Skeletal muscle tissue (tissue), 4 donors: ENCODE data around the gene OSBP2. TPM values are rescaled to one million over a fixed set of nuclear protein-coding genes. Genes with fewer than 3 reads are reported as not detected.

Source experiments
- H3K27ac ChIP-seq: one replicate; pipeline ENCODE4 v1.7.0; 2013; ENCODE audit warnings: mild to moderate bottlenecking, low read depth, low read length, inconsistent platforms
- H3K27me3 ChIP-seq, 3 donors: one replicate each; pipeline ENCODE4 v1.7.0; 2013; ENCODE audit warnings: low read length in 3 of 3; ENCODE audit not compliant: control insufficient read depth in 3 of 3, insufficient read depth in 3 of 3
- H3K36me3 ChIP-seq, 3 donors: one replicate each; pipeline ENCODE4 v1.7.0; 2013; ENCODE audit warnings: low read length in 3 of 3; ENCODE audit not compliant: control insufficient read depth in 3 of 3, insufficient read depth in 3 of 3
- H3K4me1 ChIP-seq, 3 donors: one replicate each; pipeline ENCODE4 v1.7.0; 2013; ENCODE audit warnings: low read length in 3 of 3, mild to moderate bottlenecking in 3 of 3; ENCODE audit not compliant: control insufficient read depth in 3 of 3, insufficient read depth in 3 of 3
- H3K4me3 ChIP-seq, 3 donors: one replicate each; pipeline ENCODE4 v1.7.0; 2013; ENCODE audit warnings: low read length in 3 of 3
- H3K9ac ChIP-seq, 3 donors: one replicate each; pipeline ENCODE4 v1.7.0; 2013; ENCODE audit warnings: low read length in 3 of 3, mild to moderate bottlenecking in 3 of 3, moderate library complexity in 2 of 3, low read depth in 1 of 3
- H3K9me3 ChIP-seq, 3 donors: one replicate each; pipeline ENCODE4 v1.7.0; 2013; ENCODE audit warnings: low read length in 3 of 3; ENCODE audit not compliant: control insufficient read depth in 3 of 3
- total RNA-seq: library from RNA; depleted of rRNA; stranded (reverse); fragments of >200 nt; gene quantifications from one replicate; pipeline ENCODE4 v1.2.3, GENCODE V29; 2014
- donor health status: Osteomylitis.

The OSBP2 gene
- total RNA-seq, 1 donor from 2014 or later: 4.7 TPM

DNA sequence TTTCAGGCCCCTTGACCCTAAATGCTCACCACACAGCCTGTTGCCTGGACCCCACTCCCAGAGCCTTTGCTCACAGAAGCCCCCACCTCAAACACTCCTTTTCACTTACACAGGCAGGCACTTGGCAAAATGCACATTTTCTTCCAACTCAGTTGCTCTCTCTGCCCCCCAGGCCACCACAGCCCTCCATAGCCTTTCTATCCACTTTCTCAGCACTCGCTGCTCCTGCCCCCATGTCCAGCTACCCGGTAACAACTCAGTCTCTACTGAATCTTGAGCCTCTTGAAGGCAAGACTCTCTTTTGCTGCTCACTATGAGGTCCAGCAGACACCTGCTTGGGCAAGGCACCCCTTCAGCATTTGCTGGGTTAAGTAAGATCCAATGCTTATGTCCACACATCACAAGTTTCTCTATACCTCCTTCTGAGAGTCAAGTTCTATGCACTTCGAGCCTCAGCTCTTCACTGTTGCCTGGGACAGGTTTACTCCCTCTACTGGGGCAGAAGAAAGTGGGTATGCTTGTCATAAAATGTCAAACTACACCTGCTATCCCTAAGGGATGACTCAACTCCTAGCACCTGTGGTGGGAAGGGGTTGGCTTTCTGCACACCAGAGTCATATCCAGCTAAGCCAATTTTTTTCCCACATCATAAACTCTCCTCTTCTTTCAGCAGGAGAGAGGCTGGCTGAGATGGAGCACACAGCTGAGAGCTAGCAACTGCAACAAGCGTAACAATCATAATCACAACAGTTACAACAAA is 237.0 kb downstream of the OSBP2 start:
- peaks cover 77 to 96% (median 91%) of the 10 kb centered on the region in 3 donors for H3K36me3 ChIP-seq
- no peaks in the 10 kb centered on the region for H3K27me3 ChIP-seq
- no peaks in the 10 kb centered on the region for H3K9me3 ChIP-seq
- no peak overlapping the region for H3K27ac ChIP-seq
- H3K9ac ChIP-seq: no peak overlapping the region
- no peak overlapping the region for H3K4me3 ChIP-seq
- H3K4me1 ChIP-seq: no peaks in the 10 kb centered on the region

DNA sequence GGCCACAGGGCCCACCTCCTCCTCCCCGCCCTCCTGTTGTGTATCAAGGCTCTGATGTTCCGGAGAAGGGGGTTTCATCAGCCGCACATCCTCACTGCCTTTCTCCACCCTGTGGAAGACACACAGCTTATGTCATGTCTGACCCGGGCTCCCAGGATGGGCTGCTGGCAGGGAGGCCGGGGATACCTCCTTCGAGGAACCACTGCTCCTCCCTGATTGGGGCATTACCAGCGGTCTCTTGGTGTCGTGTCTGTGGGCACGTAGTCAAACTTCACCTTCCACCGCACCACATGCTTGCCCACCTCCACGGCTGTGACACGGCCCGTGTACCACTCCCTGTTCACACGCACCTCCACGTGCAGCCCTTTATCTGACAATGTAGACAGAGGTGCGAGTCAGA is 238.0 kb downstream of the OSBP2 start:
- Histone ChIP-seq H3K27me3 (no peaks in the 10 kb centered on the region), H3K4me1 (no peaks in the 10 kb centered on the region), H3K36me3 (peaks cover 78 to 96% (median 91%) of the 10 kb centered on the region in 3 donors), H3K9ac (no peak overlapping the region), H3K27ac (no peak overlapping the region), H3K4me3 (no peak overlapping the region), H3K9me3 (no peaks in the 10 kb centered on the region)

GRCh38 chr22:30933457-30933856 is 238.8 kb downstream of the OSBP2 start:
- H3K27me3 ChIP-seq: no peaks in the 10 kb centered on the region
- no peak overlapping the region for H3K9ac ChIP-seq
- H3K27ac ChIP-seq: no peak overlapping the region
- no peaks in the 10 kb centered on the region for H3K4me1 ChIP-seq
- peaks cover 74 to 96% (median 91%) of the 10 kb centered on the region in 3 donors for H3K36me3 ChIP-seq
- H3K4me3 ChIP-seq: no peak overlapping the region
- no peaks in the 10 kb centered on the region for H3K9me3 ChIP-seq

GRCh38 chr22:30934053-30934452 is 239.4 kb downstream of the OSBP2 start:
- Histone ChIP-seq H3K36me3 (peaks cover 72 to 94% (median 89%) of the 10 kb centered on the region in 3 donors), H3K27ac (no peak overlapping the region), H3K27me3 (no peaks in the 10 kb centered on the region)

GRCh38 chr22:30940685-30941362 is 246.2 kb downstream of the OSBP2 start:
- H3K4me1 ChIP-seq: no peaks in the 10 kb centered on the region
- no peak overlapping the region for H3K9ac ChIP-seq
- no peak overlapping the region for H3K27ac ChIP-seq
- H3K9me3 ChIP-seq: no peaks in the 10 kb centered on the region
- no peaks in the 10 kb centered on the region for H3K27me3 ChIP-seq
- H3K4me3 ChIP-seq: no peak overlapping the region
- peaks cover 82 to 93% (median 88%) of the 10 kb centered on the region in 3 donors for H3K36me3 ChIP-seq

More at GRCh38 chr22:30934053-30934452, 239.4 kb downstream of the OSBP2 start:
- Histone ChIP-seq H3K4me1 (no peaks in the 10 kb centered on the region), H3K9me3 (no peaks in the 10 kb centered on the region), H3K4me3 (no peak overlapping the region), H3K9ac (no peak overlapping the region)

DNA sequence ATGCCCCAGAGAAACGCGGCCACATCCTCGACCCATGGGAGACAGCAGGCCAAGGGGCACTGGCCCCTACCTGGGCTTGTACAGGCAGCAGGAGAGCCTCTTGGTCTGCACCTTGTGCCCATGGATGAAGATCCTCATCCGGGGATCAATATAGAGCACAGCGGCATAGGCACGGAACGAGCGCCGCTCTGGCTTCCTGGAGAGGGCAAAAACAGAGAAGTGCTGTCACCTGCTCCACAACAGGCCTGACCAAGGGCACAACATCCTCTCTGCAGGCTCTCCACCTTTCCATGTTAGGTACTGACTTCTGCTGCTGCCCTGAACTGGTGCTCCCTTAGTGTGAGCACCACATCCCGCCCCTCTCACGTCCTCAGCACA is 246.7 kb downstream of the OSBP2 start:
- peaks cover 0 to under 1% (median 0%) of the 10 kb centered on the region in 3 donors for H3K4me1 ChIP-seq
- peaks cover 84 to 93% (median 89%) of the 10 kb centered on the region in 3 donors for H3K36me3 ChIP-seq
- no peak overlapping the region for H3K4me3 ChIP-seq
- peak overlapping the region in 1 of 3 donors; percentile 33 for H3K9ac ChIP-seq
- H3K27me3 ChIP-seq: no peaks in the 10 kb centered on the region
- H3K9me3 ChIP-seq: no peaks in the 10 kb centered on the region
- H3K27ac ChIP-seq: no peak overlapping the region

GRCh38 chr22:30943368-30943767 is 248.7 kb downstream of the OSBP2 start:
- Histone ChIP-seq H3K27ac (no peak overlapping the region), H3K36me3 (peaks cover 79 to 86% (median 79%) of the 10 kb centered on the region in 3 donors), H3K9me3 (no peaks in the 10 kb centered on the region), H3K9ac (no peak overlapping the region), H3K4me3 (no peak overlapping the region), H3K4me1 (peaks cover 5 to 15% (median 13%) of the 10 kb centered on the region in 3 donors), H3K27me3 (no peaks in the 10 kb centered on the region)

- Histone ChIP-seq H3K4me1 (peaks cover 5 to 17% (median 13%) of the 10 kb centered on the region in 3 donors), H3K4me3 (no peak overlapping the region), H3K36me3 (peaks cover 78 to 87% (median 83%) of the 10 kb centered on the region in 3 donors), H3K9ac (no peak overlapping the region), H3K27ac (no peak overlapping the region), H3K27me3 (no peaks in the 10 kb centered on the region), H3K9me3 (no peaks in the 10 kb centered on the region)
These were observed 250.3 kb downstream of the OSBP2 start for GRCh38 chr22:30944986-30945385.

DNA sequence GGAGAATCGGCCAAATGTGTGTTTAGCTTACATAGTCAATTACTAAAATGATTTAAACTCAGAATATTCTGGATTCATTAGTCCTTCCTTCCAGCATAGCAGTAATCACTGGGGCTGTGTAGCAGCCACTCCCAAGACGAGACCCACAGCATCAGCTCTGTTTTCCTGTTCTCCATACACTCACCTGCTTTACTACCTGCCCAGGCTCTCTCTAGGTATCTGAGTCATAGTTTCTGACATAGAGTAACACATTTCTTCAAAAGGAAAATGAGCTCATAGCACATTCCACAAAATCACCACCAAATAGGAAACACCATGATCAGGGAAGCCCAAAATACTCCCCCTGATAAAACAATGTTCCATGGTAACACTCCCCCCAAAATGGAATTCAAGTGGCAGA is 251.0 kb downstream of the OSBP2 start:
- Histone ChIP-seq H3K9me3 (no peaks in the 10 kb centered on the region), H3K27ac (no peak overlapping the region), H3K9ac (no peak overlapping the region), H3K27me3 (no peaks in the 10 kb centered on the region), H3K4me1 (peaks cover 5 to 17% (median 13%) of the 10 kb centered on the region in 3 donors), H3K36me3 (peaks cover 73 to 86% (median 79%) of the 10 kb centered on the region in 3 donors), H3K4me3 (no peak overlapping the region)

DNA sequence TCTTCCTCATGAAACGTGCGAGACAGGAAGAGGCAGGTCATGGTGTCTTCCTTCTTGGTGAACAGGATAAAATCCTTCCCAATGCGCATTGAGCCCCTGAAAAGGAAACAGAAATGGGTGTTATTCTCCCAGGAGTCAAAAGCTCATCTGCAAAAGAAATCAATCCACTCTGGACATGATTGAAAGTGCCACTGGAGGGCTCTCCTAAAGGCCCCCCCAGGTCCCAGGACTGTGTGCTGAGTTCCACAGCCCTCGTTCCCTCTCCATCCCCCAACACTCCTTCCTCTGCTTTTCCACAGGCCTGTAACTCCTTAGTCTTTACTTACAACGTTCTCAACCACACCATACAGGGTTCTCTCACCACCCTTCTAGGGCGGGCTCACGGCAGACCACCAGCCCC is 251.7 kb downstream of the OSBP2 start:
- no peaks in the 10 kb centered on the region for H3K27me3 ChIP-seq
- H3K36me3 ChIP-seq: peaks cover 66 to 83% (median 72%) of the 10 kb centered on the region in 3 donors
- H3K4me3 ChIP-seq: no peak overlapping the region
- no peak overlapping the region for H3K27ac ChIP-seq
- peaks cover 5 to 17% (median 13%) of the 10 kb centered on the region in 3 donors for H3K4me1 ChIP-seq
- no peaks in the 10 kb centered on the region for H3K9me3 ChIP-seq
- H3K9ac ChIP-seq: no peak overlapping the region
